Kidney glomerular epithelial cell (primary cell): Measurements from ENCODE around the gene NDFIP2.
"Not testable (repeated sequence)": the region's sequence is repeated elsewhere in the genome, so short reads cannot be mapped to it uniquely, and the experiment has no call there.

Source experiments
- DNase-seq: peaks from one replicate; lab custom pipeline; 2025; lab: John Stamatoyannopoulos, UW

The NDFIP2 gene

GRCh38 chr13:79534596-79534995 lies 53.6 kb downstream of the NDFIP2 start:
- no peak for DNase-seq

GRCh38 chr13:79538757-79539156 lies 57.8 kb downstream of the NDFIP2 start:
- DNase-seq = no peak

- no peak for DNase-seq
Observed at GRCh38 chr13:79540504-79540903, 59.5 kb downstream of the NDFIP2 start.

GRCh38 chr13:79541426-79542049 lies 60.6 kb downstream of the NDFIP2 start:
- DNase-seq = peak; percentile 16

- DNase-seq = no peak
Observed at GRCh38 chr13:79543883-79544282, 62.9 kb downstream of the NDFIP2 start.

- no peak for DNase-seq
Observed at GRCh38 chr13:79547211-79548195, 66.5 kb downstream of the NDFIP2 start.

- peak; percentile 54 for DNase-seq
Observed at GRCh38 chr13:79548902-79549301, 67.9 kb downstream of the NDFIP2 start.

- DNase-seq = no peak
Observed at GRCh38 chr13:79549355-79550106, 68.6 kb downstream of the NDFIP2 start.

- DNase-seq = no peak
Observed at GRCh38 chr13:79557666-79558065, 76.7 kb downstream of the NDFIP2 start.

- no peak for DNase-seq
Observed at GRCh38 chr13:79560954-79561353, 80.0 kb downstream of the NDFIP2 start.

GRCh38 chr13:79562557-79562956 lies 81.6 kb downstream of the NDFIP2 start:
- no peak for DNase-seq

- no peak for DNase-seq
Observed at GRCh38 chr13:79566118-79566517, 85.2 kb downstream of the NDFIP2 start.

GRCh38 chr13:79571147-79571546 lies 90.2 kb downstream of the NDFIP2 start:
- DNase-seq = no peak

- not testable (repeated sequence) for DNase-seq
Observed at GRCh38 chr13:79573892-79574291, 92.9 kb downstream of the NDFIP2 start.

GRCh38 chr13:79581870-79582315 lies 100.9 kb downstream of the NDFIP2 start:
- DNase-seq = no peak

GRCh38 chr13:79582896-79583295 lies 101.9 kb downstream of the NDFIP2 start:
- DNase-seq = no peak

GRCh38 chr13:79585033-79585432 lies 104.1 kb downstream of the NDFIP2 start:
- DNase-seq = no peak

GRCh38 chr13:79589603-79590393 lies 108.8 kb downstream of the NDFIP2 start:
- DNase-seq = no peak

- DNase-seq = no peak
Observed at GRCh38 chr13:79590394-79590676, 109.4 kb downstream of the NDFIP2 start.

GRCh38 chr13:79591493-79591892 lies 110.5 kb downstream of the NDFIP2 start:
- DNase-seq = no peak

GRCh38 chr13:79593121-79593520 lies 112.2 kb downstream of the NDFIP2 start:
- no peak for DNase-seq
